GM18861 (cell line): ENCODE results near the gene PPP1R27.

ENCODE experiments used
- ATAC-seq: cut with Tn5 transposase; IDR thresholded peaks from one replicate; pipeline ENCODE4 v1.9.1; 2021; ENCODE audit not compliant: unreplicated experiment

The PPP1R27 gene

DNA sequence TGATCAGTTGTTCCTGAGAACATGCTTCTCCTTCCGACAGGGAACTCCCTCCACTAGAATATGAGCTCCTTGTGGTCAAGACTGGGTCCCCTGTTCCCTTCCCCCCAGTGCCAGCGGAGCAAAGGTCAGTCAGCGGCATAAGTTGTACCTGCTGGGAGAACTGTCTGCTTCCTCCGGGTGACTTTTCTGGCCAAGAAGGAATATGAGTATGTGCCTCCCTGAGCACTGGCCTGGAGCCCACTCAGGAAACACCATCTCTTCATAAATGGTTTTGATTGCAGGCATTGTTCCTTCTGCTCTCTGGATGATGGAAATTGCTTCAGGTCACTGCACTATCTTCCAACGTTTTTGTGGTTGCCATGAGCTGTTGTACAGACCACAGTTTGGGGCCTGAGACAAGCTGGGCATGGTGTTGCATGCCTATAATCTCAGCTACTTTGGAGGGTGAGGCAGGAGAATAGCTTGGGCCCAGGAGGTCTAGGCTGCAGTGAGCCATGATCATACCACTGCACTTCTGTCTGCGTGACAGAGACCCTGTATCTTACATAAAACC lies 28.3 kb upstream of the PPP1R27 start:
- ATAC-seq, result no peak

DNA sequence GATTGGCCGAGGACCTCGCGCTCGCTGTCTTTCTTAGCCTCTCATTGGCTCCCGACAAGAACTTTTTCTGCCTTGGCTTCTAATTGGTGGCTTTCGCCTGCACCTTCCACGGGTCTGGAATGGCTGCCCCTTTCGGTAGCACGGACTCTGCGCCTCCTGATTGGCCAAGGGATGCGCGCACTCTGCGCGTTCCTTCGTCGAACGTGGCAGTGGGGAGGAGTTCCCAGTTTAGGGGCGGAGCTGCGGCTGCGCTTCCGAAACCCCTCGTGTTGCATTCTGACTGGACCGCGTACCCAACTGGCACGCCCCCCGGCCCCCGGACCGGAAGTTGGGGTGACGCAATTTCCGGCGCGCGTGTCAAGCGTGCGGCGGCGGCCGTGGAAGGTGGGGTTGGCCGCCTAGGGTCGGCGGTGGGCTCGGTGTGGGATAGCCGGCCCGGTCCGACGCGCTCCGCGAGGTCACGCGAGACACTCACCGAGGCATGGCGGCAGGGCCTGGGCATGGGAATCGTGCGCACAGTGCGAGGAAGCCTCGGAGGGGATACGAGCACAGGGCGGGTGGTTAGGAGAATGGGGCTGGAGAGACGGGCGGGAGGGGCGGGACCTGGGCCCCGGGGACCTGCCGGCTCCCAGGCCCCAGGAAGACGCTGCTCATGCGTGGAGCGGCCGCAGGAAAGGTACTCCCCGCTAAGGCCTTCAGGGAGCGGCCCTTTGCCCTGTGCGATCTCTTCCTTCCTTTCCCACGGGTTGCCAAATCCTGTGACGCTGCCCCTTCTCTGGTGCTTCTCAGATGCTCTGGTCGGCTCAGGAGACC lies 26.1 kb upstream of the PPP1R27 start:
- ATAC-seq, result peak; percentile 77

DNA sequence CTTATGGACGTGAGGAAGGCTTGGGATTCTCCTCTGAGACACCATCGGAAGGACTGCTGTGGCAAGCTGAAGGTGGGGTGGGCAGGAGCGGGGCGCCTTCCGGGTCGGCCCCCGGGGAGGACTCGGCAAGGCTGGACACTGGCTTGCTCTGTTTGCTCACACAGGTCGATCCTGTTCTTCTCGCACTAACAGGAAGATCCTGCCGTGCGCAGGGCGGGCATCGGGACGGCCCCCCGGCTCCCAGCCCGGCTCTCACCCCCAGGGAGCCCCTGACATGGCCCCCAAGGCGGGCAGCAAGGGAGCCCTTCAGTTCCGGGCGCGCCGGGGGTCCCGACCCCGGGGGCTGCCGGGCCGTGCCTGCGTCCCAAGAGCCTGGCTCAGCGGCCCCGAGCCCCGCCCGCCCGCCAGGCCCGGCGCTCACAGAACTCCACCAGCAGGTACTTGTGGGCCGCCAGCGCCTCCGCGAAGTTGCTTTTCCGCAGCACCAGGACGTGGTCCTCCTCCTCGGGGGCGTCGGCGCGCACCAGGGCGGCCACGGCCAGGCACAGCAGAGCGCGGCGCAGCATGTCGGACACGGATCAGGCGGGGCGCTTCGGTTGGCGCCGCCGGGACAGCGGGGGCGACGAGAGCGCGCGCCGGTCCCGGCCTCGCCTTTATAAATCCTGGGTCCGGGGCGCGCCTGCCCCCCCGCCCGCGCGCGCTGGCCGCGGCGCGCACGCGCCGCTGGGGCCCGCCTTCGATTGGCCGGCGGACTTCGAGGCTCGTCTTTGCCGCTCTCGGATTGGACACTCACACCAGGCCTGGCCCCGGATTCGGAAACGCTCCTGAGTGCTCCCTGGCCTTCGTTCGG lies 25.3 kb upstream of the PPP1R27 start, which contains the start of gene P4HB:
TSS of gene P4HB (minus strand) at position 630 of the 850 bp plus-strand sequence. CDS start at position 566, 64 bp downstream.
- ATAC-seq, result no peak

DNA sequence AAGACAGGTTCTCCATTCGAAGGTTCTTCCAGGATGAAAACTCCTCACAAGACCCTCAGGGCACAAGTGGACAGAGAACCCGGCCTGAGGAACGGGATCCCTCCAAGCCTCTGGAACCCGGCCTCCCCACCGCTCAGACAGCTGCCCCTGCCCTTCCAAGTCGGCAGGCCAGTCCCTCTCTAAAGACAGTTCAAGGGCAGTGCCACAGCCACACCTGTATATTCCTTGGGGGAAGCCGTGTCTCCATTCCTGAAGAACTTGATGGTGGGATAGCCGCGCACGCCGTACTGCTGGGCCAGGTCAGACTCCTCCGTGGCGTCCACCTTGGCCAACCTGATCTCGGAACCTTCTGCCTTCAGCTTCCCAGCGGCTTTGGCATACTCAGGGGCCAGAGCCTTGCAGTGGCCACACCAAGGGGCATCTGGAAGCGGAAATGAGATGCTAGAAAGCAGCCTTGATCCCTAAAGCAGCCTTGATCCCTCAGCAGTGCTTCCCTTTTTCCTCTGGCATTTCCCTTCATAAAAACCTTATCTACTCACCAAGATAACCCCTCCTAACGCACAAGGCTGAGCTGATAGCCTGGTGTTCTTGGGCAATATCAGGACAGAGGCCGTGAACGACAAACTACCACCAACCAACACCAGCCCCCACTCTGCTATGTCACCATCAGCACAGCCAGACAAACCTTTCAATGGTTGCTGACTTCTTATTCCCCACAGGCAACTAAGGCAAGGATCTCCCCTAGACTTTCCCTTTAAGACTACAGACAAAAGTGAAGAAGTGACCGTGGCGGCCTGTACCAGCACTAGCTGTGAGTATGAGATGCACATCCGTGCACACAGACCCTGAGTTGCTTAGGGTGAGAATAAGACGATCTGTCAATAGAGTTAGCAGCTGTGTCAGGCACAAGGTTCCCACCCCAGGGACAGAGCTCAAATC lies 24.4 kb upstream of the PPP1R27 start:
- no peak for ATAC-seq

DNA sequence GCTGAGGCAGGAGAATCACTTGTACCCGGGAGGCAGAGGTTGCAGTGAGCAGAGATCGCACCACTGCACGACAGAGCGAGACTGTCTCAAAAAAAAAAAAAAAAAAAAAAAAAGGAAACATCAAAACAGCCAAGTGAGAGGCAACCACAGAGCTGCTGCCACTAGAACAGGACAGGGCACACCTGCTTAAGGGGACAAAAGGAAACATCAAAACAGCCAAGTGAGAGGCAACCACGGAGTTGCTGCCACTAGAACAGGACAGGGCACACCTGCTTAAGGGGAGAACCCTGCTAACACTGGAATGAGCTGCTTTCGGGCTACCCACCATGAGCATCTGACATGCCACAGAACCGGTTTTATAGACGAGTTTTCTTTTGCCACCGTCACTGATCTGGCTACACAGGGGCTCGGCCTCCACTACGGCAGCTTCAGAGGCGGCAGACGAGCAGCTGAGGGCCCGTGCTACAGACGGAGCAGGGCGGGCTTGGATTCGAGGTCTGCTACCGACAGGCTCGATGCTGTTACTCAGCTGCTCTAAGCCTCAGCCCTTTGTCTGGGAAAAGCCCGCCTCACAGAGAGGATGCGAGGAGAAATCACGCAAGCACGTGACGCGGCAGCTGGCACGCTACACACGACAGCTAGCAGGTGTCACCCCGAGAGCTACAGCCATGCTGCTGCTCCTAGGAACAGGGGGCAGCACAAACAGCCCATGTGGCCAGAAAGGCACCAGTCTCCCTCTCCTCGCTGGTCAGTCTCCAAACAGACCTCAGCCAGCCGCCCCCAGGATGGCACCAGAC lies 23.5 kb upstream of the PPP1R27 start:
- ATAC-seq, result no peak

DNA sequence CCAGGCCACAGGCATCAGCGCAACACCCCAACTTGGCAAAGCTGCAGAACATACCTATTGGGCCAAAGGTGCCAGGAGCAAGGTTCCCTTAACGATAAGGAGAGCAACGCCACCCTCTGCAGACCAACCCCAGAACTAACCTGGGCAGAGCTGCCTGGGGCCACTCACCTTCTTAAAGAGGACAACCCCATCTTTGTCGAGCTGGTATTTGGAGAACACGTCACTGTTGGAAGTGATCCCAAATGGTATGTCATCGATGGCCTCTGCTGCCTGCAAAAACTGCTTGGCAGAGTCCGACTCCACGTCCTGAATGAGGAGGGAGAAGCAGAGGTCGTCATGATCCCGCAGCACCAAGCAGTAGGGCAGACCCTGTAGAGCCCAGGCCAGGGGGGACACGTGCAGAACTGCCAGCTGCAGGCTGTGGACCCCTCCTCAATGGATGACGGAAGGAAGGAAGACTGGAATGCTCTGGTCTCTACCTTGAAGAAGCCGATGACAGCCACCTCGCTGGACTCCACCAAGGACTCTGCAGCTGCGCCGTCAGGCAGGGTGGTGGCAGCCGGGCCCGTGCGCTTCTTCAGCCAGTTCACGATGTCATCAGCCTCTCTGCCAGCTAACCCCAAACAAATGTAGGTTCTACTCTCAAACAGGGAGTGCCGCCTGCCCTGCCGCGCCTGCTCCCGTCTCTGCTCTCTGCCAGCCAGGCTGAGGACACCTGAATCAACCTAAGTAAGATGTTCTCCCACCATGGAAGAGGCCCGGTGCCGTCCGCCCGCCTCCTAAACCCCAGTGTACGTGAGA lies 20.3 kb upstream of the PPP1R27 start:
- no peak for ATAC-seq

DNA sequence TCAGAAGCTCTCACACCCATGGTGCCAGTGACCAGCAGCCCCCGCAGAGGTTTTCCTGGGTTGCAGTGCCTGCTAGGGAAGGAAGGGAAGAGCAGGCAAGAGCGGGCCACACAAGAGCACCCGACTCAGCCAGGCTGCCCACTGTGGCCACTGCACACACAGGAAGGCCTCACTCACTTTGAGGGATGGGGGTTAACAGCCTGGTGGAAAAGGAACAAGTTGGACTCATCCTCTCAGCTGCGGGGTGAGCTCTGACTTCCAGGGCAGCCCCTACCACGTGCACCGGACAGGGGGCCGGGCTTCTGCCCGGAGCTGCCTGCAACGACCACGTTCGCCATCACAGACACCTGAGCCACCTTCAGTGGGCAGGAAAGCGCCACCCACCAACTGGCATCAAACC lies 17.4 kb upstream of the PPP1R27 start:
- no peak for ATAC-seq

DNA sequence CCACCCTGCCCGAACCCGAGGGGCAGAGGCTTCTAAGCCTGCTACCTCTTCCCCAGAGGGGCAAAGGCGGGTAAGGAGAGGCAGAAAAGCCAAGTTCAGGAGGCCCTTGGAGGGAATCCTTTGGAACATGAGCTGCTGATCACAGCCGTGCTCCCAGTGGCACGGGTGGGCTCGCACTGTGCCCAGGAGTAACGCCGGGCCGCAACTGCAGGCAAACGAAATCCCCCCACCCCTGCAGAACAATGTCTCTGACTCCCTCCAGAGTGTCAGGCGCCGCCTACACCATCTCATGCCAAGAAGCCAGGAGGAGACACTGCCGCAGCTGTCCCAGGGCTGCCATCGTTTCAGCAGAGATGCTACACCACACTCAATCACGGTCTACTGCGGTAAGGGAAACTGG lies 16.6 kb upstream of the PPP1R27 start:
- ATAC-seq, result no peak

DNA sequence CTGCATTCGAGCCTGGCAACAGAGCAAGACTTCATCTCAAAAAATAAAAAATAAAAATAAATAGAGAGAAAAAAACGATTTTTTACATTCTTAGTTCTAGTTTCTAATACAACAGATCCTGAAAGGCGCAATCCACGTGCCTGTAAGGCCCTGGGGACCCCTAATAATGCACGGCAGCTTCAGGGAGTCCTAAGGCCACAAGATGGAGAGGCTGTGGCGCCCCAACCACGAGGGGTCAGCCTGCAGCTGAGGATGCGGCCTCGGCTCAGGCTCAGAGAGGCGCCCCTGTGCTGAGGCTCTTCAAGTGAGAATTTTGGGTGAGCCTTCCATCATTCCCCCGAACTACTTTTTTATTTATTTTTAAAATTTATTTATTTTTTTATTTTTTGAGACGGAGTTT lies 14.6 kb upstream of the PPP1R27 start:
- no peak for ATAC-seq

DNA sequence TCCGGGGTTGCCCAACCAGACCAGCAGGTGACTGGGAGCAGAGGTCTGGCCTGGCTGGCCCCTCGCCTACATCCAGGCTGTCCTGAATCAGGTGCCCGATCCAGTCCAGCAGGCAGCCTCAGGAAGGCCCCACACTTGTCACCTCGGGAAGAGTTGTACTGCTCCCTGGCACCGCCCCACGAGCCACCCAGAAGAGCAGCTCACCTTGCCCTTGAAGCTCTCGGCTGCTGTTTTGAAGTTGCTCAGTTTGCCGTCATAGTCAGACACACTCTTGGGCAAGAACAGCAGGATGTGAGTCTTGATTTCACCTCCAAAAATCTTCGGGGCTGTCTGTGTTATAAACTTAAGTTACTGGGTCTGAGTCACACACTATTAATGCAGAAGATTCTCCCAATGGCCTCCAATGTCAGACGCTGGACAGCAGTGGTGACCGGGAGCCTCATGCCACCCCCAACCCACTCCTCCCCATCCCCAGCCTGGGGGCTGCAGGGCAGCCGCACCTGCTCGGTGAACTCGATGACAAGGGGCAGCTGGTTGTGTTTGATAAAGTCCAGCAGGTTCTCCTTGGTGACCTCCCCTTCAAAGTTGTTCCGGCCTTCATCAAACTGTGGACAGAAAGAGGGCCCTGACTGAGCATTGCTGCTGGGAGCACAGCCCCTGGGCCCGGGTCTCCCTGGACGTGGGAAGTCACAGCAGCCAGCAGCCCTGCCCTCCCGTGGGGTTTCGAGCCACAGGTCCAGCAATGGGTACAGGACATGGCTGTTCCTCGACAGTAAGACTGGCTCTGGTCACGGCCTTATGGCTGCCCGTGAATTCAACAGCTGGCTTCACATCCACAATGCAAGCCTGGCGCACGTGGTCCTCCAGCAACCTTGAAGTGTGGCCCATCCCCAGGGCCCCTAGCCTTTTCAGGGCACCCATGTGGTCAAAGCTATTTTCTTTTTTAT lies 12.2 kb upstream of the PPP1R27 start:
- ATAC-seq, result no peak

DNA sequence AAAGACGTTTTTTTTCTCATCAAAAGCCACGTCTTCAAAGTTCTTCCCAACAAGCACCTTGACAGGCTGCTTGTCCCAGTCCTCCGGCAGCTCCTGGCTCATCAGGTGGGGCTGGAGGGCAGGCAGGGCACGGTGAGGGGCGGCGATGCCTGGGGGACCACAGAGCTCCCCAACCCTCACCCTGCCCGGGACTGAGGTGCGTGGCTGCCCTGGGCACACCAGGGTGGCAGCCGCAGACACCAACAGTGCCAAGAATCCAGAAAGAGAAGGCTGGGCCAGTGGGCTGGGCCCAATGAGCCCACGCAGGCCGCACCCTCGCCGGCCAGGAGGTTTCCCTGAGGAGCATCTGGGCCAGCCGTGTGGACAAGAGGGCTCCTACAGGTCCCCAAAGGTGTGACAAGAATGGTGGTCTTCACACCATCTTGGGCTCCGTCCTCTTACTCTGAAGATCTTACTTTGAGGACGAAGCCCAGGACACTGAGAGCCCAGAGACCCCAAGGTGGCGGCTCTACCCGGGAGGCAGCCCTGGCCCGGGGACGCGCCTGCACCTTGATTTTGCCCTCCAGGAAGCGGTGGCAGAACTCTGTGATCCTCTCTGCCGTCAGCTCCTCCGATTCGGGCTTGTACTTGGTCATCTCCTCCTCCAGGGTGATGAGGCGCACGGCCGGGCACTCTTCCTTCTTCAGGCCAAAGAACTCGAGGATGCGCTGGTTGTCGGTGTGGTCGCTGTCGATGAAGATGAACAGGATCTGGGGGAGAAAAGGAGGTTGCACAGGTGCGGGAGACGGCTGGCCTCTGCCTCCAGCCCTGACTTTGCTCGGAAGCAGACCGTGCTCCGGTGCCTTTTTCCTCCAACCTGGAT lies 11.3 kb upstream of the PPP1R27 start:
- ATAC-seq, result no peak

DNA sequence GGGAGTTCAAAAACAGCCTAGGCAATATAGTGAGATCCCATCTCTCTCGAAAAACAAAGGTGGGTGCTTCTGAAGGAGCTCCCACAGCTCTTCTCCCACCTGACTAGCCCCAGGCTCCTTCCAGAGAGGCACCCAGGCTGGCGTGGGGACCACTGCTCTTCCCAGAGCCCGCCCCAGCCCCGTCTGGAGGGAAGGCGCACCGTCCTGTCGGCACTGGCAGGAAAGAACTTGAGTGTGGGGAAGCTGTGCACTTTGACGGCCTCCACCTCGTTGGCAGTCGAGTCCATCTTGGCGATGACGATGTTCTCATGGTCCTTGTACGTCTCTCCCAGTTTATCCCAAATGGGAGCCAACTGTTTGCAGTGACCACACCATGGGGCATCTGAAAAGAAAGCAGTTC lies 10.5 kb upstream of the PPP1R27 start:
- ATAC-seq, result no peak

DNA sequence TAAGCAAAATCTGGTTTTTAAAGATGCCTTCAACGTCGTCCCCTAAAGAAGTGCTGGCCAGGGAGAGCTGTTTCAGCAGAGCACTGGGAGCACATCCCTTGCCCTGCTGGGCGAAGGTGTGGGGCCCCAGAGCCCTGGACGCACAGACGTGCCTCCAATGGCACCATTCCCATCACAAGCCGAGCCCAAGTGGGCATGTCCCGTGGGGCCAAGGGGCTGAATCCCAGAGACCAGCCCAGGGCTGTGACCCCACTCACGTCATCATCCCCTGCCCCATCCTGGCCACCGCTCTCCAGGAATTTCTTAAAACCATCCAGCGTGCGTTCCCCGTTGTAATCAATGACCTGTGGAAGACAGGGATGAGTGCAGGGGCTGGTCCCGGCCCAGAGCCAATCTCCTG lies 10.0 kb upstream of the PPP1R27 start:
- ATAC-seq, result no peak

DNA sequence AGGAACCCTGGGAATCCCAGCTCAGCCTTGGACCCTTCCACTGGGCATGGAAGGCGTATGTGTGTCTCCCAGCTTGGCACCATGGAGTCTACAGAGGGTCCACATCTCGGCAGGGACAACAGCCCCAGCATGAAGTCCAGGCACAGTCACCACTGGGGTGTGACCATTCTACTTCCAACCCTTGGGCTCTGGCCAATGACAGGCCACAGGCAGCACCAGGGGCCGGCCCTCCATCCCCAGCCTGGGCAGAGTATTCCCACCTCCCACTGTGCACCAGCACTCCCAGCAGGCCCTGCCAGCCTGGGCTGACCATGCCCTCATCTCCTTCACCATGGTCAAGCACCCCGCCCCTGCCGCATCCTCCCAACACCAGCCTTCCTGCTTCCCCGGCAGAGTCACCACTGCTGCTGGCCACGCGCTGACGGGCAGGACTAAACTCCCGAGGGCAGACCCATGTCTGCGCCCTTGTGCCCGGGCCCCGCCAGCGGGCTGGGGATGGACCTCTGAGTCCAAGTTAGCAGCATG lies 9.5 kb upstream of the PPP1R27 start:
- ATAC-seq, result no peak

DNA sequence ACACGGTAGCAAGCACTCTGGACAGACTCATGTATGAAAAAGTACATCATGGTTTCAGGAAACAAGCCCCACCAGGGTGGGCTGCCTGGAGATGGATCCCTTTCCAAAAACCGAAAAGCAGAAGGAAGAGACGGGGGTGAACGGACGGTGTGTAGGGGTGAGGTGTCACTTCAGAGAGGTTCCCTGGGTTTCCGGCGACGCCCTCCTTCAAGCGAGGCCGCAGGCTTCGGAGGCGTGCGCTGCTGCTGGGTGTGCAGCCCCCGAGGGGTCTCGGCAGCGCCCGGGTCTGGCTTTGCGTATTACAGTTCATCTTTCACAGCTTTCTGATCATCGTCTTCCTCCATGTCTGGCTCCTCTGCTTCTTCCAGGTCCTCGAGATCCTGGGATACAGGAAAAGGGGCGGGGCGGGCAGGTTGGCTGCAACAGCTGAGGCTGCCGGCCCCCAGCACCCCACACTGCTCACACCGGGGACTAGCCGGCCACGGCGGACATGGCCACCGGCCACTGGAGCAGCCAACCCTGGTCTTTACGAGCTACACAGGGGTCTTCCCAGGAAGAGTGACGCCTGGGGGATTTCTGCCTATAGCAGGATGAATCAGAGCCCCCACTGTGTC lies 9.0 kb upstream of the PPP1R27 start:
- ATAC-seq, result no peak

DNA sequence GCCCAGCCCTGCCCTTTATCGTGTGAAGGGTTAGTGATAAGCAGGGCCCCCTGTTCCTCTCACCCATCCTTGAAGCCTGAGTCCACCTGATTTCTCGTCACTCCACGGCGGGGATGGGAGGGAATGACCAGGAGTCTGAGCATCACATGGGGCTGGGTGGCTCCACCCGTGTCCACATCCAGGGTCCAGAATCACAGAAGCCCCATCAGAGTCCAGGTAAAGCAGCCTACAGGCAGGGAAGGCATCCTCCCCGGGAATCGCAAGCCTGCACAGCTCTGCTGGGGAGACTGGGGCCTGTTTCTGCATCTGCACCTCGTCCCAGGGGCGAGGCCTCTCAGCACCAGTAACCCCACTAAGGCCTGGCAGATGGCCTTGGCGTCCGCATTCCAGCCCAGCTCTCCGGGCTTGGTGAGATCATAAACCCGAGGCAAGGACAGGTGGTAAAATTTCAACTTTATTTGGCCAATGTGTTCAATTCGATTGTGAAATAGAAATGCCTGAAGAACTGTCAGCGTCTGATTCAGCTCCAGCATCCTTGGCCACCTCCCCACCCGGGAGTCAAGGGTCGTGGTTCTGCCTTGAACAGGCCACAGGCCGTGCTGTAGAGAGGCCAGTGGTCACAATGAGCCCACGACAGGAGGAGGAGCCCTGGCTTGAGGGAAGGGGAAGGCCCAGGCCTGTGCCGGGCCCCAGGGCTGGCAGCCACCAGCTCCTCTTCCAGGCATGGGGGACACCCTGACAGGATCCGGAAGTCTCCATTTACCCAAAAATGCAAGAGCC lies 8.1 kb upstream of the PPP1R27 start:
- ATAC-seq, result no peak
